NCI-H2227 treated with DMSO at 0.1 percent for 48 hours (cell line): ENCODE data around the gene GMPS.
"Not testable (repeated sequence)": the region's sequence is repeated elsewhere in the genome, so short reads cannot be mapped to it uniquely, and the experiment has no call there.

ENCODE experiments used
- DNase-seq: peaks from one replicate; lab custom pipeline; 2025; lab: John Stamatoyannopoulos, UW

Gene GMPS

DNA sequence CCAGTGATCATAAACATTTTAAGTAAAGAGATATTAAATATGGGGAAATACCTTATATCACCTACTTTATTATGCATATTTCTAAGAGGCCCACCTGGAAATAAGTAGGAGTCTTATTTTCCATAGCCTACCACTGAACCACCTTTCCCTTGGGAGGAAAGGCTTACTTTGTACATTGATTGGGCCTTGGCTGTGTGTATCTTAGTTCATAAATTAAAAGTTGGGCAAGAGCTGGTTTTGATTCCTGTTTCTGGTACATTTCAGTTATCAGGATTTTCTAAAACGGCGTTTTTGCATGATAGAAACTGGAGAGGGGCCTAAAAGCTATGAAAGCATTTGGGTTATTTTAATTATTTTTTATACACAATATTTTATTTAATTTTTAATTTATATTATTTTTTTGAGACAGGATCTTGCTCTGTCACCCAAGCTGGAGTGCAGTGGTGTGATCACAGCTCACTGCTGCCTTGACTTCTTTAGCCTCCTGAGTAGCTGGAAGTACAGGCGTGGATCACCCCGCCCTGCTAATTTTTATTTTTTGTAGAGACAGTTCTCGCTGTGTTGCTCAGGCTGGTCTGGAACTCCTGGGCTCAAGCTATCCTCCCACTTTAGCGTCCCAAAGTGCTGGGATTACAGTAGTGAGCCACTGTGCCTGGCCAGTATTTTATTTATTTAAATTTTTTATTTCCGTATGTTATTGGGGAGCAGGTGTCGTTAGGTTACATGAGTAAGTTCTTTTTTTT lies 2.6 kb downstream of the GMPS start:
- no peak for DNase-seq

DNA sequence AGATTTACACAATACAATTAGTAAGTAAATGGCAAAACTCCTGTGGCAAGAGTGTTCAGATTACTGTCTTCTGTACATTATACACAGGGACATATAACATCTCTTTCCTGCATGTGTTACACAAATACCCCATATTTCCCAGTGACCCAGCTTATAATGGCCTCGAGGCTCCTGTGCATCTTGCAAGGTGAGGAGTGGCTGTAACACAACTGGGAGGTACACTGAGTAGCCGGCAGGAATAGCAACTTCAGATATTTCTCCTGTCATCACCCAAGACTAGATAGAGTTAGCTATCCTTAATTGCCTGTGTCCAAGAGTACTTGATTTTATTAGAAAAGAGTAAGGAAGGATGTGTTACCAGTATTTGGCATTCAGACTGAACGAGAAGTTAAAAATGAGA lies 5.6 kb downstream of the GMPS start:
- no peak for DNase-seq

DNA sequence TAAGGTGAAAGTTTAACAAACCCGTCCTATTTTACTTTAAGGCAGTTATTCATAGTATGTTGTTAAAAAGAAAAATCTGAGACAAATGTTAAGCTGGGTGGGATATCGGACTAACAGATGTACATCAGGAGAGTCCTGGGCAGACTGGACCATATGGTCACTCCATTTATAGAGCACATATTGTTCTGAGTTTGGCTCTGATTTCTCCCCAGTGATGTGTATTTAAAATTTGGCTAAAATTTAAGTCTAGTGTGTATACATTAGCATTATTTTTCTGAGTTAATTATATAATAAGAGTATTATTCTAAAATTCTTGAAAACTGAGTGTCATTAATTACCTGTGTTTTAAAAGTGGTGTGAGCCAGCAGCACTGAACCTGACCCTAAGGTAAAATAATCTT lies 6.1 kb downstream of the GMPS start:
- DNase-seq, result no peak

DNA sequence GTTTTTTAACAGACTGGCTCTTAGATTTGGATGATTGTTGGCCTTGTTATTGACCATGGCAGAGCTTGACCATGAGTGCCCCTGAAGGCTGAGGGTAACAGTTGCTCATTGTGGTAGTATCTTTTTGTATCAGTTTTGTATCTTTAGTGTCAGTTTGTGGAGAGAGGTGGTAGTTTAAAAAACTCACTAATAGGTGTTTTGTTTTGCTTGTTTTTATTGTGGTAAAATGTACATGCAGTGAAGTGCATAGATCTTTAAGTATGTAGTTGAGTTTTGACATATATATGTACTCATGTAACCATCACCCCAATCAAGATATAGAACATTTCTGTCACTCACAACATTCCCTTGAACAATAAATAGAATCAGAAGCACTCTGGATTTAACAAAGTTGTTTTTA lies 9.8 kb downstream of the GMPS start:
- DNase-seq, result no peak

DNA sequence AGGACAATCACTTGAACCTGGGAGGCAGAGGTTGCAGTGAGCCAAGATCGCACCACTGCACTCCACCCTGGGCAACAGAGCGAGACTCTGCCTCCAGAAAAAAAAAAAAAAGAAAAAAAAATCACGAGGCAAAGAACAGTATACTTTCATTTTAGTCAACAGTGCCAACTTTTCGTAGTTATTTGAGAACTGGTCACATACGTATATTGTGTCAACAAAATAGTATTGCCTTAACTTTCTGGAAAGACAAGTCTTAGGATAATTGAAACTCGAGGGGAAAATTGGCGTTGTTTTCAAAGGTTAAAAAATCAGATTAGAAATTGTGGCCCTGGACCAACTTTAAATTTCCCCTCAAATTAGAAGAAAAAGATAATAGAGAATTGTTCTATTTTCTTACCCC lies 13.8 kb downstream of the GMPS start:
- no peak for DNase-seq

DNA sequence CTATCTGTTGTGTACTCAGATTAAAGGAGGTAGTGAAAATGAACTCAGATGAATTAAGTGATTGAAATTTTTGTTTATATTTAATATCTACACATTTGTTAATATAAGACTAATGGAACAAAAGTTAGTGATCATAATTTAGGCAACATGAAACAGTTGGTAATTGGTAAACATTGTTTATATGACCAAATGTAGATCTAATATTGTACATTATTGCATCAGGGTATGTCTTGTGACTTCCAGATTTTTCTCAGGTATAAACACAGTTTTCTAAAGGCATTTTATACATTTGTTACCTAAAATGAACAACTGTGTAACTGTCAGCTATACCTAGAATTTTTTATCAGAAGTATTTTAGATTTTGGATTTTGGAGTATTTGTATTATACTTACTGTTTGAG lies 14.8 kb downstream of the GMPS start:
- no peak for DNase-seq

DNA sequence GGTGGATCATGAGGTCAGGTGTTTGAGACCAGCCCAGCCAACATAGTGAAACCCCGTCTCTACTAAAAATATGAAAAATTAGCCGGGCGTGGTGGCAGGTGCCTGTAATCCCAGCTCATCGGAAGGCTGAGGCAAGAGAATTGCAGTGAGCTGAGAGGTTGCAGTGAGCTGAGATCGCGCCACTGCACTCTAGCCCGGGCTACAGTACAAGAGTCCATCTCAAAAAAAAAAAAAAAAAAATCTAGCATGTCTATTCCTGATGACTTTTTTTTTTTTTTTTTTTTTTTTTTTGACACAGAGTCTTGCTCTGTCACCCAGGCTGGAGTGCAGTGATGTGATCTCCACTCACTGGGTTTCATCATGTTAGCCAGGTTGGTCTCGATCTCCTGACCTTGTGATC lies 15.9 kb downstream of the GMPS start:
- not testable (repeated sequence) for DNase-seq

DNA sequence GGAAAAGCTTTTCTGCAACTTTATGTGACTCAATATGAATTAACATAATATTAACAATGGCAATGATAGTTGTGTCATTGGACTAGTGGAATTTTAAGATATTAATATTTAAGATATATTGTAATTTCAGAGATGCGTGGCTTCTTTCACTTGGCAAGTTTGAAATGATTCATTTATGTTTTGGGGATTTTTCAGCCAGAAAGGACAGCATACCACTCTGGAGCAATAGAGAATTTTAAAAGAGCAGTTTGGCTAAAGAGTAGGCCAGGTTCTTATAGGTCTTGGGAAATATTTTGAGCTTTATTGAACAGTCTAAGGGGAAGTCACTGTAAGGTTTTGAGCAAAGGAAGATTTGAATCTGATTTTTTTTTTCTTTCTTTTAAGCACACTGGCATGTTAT lies 16.5 kb downstream of the GMPS start:
- no peak for DNase-seq

DNA sequence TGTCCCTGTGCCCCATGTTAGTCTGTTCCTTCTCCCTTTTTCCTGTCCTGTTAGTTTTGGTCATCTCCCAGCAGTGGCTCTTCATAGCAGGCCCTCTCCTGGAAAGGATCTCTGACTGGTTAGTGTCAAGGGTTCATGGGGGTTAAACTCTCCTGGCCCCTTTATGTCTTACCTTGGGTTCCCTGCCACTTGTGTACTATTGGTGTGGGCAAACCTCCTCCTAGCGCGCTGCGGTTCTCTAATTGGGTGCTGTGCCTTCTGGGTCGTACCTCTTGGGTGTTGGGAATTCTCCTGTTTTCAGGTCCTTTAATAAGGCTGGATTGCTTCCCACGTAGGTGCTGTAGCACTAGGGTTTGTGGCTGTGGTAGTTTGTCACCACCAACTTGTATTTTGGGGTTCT lies 18.8 kb downstream of the GMPS start:
- DNase-seq, result no peak

DNA sequence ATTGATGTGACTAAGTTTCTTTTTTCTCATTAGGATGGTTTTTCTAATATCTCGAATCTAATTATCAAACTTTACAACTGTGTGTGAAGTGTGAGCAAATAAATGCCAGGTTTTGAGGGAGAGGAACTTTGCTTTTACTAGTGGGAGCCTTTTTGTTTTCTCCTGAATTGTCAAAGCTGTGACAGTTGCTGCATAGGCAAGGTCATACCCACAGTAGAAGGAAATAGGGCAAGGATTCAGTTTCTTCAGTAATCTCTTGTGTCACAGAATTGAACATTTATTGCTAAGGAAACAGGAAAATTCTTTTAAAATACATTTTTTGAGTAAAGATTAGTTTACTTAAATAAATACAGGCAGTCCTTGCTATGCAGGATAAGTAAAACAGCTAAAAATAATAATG lies 19.5 kb downstream of the GMPS start:
- DNase-seq, result no peak

DNA sequence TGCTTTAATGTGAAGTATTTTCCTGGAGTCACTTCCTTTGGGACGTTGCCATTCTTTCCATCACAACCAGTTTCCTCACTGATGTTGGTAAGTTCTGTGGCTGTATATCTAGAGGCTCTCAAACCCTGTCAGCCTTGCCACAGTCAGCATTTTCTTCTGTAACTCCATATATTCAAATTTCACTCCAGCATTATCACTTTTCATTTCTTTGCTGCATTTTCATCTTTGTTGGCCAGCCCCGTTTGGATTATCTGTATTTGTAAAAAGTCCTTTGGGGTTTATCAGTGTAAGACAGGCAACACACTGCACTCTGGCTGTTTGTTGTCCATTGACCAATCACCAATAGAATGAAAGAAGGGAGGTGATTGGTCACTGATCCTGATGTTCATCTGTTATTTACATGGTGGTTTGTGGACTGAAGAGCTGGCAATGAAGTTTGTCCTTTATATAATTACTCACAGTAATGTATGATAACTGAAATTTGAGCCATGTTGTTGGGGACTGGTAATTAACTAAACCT lies 20.3 kb downstream of the GMPS start:
- no peak for DNase-seq

DNA sequence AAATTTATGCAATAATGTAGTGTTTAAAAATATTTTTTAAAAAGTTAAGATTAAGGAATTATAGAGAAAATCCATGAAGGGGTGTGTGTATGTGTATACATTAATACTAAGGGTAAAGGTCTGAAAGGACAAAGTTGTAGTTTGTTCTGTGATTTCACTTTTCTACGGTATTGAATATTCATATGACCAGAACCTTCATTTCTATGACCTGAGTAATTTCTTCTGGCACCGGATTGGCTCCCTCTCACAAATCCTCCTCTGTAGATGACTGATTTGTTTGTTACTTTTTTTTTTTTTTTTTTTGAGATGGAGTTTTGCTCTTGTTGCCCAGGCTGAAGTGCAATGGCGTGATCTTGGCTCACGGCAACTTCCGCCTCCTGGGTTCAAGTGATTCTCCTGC lies 20.9 kb downstream of the GMPS start:
- DNase-seq, result no peak

DNA sequence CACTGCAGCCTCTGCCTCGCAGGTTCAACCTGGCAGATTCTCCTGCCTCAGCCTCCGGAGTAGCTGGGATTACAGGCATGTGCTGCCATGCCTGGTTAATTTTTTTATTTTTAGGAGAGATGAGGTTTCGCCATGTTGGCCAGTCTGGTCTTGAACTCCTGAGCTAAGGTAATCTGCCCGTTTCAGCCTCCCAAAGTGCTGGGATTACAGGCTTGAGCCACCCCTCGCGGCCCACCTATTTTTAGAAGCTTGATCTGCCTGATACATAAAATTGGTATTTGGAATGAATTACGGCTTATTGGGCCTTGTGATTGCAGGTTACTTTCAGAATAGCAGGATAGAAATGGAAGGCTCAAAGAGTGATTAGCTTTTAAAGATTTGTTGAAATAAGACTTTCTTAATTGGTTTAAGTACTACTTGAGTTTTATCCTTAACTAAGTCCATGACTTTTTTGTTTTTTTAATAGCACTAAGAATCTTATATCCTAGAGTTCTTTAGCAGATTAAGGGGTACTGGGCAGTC lies 25.0 kb downstream of the GMPS start:
- DNase-seq, result no peak

DNA sequence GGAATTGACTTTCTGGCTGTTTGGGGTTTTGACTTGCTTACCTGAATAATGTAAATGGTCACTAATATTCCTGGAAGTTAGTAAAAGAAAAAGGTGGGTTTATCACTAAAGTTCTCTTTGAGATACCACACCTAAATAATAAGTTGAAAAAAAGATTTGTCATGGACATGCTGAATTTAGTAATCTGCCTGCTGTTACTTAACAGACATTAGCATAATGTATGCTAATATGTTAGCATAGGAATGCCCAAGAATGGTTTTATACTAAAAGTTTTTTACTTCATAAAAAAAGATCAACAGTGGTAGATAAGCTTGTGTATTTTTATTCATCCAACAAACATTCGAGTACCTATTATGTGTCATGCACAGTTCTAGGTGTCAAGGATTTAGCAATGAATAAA lies 36.5 kb downstream of the GMPS start:
- DNase-seq, result no peak

DNA sequence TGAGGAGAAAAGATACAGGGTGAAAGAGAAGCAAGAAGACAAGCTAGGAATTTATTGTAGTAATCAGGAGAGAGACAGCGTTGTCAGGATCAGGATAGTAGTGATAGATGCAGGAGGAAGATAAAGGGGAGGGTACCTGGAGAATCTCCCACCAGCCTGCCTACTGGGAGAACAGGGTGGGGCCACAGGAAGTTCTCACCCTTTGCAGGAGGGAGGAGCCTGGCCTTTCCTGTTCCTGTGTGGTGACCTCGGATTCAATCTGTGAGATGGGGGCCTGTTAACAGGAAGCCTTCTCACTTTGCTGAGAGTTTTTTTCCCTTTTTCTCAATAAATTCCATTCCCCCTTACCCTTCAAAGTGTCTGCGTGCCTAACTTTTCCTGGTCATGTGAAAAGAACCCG lies 37.6 kb downstream of the GMPS start:
- no peak for DNase-seq

DNA sequence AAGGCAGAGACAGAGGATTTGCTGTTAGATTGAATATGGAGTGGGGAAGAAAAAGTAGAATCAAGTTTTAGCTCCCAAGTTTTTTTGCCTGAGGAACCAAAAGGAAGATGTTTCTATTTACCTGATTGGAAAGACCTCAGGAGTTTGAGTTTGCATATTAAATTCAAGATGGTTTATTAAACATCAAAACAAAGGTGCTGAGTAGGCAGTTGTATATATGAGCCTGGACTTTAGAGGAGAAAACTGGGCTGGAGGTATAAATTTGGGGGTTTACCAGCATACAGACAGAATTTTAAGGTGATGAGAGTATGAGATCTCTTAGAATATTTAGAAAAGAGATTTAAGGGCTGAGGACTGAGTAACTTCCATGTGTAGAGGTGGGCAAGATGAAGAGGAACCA lies 38.2 kb downstream of the GMPS start:
- no peak for DNase-seq

DNA sequence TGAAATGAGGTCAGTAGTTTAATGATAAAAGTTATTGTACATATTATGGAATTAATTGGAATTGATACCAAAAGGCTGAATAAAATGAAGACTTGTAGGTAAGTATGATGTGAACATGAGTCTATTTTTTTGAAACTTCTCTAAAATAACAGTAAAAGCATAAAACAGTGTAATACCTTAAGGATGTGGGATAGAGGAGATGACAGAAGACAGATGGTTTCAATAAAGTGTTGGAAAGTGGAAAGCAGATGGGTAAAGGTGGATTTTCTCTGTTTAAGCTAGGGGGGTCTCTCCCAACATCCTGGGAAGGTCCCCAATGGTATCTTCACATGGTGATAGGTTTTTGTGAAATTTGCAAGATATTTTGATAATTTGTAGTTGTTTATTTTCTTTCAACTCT lies 41.6 kb downstream of the GMPS start:
- no peak for DNase-seq

DNA sequence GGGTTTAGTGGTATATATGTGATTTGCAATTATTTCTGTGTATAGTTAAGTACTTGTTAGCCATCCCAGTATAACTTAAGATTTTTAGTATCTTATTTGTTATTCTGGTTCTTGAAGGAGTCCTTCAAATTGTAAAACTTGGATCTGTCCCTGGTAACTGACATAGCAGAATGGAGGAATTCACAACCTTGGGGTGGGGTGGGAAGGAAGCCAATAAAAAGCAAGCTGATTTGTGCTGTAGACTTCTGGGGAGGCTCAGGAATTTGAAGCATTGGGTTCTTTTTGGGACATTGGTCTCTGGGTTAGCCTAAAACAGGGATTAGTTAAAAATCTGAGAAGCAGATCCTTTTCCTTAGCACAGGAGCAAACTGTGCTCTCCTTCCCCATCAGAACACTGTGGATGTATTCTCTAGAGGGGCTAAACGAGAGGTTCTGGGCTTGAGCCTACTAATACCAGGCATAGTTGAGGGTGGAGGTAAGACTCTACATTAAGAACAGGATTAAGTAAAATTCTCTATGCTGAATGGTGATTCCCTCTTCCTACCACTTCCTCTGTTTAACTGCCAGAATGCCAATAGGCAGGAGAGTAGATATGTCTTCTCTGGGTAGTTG lies 42.2 kb downstream of the GMPS start:
- no peak for DNase-seq

DNA sequence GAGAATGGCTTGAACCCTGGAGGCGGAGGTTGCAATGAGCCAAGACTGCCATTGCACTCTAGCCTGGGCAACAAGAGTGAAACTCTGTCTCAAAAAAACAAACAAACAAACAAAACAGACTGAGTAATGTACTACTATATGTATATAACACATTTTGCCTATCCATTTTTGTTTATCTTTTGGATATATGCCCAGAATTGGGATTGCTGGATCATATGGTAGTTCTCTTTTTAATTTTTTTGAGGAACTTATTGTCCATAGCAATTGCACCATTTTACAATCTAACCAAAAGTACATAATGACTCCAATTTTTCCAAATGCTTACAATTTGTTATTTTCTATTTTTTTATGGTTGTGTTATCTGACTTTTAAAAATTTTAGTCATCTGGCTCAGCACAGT lies 47.3 kb downstream of the GMPS start:
- DNase-seq, result no peak

DNA sequence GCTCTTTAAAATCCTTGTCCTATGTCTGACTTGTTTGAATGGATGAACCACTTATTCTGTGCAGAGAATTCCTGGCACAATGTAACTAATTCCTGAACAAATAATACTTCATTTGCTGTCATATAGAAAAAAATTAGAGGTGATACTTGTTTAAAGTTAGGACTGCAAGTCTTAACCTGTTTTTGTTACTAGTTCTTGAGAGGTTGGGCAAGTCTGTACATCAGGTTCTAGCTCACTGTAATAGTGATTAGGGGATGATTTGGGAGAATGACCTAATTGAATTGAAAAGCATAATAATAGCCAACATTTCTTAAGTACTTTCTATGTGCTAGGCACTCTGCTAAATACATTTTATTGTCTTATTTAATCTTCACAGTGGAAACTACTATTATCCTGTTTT lies 49.3 kb downstream of the GMPS start:
- DNase-seq, result no peak

DNA sequence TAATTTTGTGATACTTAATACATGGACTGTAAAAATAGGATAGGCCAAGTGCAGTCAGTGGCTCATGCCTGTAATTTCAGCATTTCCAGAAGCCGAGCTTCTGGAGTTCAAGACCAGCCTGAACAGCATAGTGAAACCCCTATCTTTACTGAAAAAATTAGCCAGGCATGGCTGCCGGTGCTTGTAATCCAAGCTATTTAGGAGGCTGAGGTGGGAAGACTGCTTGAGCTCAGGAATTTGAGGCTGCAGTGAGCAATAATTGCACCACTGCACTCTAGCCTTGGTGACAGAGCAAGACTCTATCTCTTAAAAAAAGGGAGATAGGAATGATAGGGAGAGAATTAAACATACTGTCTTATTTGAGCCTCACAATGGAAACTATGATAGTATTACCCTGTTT lies 51.0 kb downstream of the GMPS start:
- DNase-seq, result no peak

DNA sequence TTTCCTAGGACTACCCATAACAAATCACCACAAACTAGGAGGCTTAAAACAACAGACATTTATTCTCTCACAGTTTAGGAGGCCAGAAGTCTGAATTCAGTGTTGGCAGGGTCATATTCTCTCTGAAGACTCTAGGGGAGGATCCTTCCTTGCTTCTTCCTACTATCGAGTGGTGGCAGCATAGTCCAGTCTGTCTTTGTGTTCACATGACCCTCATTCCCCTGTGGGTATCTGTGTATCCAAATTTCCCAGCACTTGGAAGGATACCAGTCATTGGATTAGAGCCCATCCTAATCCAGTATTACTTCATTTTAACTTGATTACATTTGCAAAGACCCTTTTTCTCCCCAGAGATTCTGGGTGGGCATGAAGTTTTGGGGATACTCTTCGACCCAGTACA lies 63.8 kb downstream of the GMPS start:
- no peak for DNase-seq

DNA sequence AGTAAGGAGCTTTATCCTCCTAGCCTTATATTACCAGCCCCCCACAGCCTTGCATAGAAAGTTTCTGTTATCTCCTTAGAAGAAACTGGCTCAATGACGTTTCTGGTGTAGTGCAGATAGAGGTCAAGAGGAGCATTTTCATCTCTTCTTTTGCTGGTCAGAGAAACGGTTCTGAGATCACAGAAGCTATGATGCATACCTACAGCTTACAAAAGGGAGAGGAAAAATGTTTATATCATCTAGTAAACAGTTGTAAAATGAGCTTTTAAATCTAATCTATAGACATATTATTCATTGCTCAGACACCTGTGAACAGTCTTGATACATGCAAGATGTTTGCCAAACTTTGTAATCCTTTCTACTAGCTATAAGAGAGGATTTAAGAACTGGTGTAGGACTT lies 68.0 kb downstream of the GMPS start:
- no peak for DNase-seq

DNA sequence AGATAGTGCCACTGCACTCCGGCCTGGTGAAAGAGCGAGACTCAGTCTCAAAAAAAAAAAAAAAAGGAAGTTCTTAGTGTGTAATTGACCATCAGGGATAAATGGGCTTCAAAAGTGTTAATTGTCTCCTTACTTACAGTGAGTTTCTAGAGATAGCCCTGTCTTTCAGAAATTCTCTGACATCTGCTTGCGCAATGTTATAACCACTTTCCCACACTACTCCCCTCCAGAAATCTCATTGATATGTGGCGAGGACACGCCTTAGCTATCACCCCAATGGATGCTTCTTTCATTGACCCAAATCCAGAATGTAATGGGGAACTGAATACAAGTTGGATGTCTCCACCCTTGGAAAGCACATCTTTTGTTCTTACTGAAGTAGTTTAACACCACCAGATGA lies 70.9 kb downstream of the GMPS start:
- no peak for DNase-seq
